ENCODE results near the gene TPM2. TPM values are rescaled to one million over a fixed set of nuclear protein-coding genes. Genes with fewer than 3 reads are reported as not detected.

The TPM2 gene
- total RNA-seq, 1 donor from 2014 or later: 515 TPM

GRCh38 chr9:35653611-35654010, 36.1 kb downstream of the TPM2 start:
- H3K36me3 Mint-ChIP-seq (ENCODE audit: unreplicated experiment): no peaks in the 10 kb centered on the region
- no peaks in the 10 kb centered on the region for H3K9me3 Mint-ChIP-seq (ENCODE audit: unreplicated experiment)
- DNase-seq (ENCODE audit: extremely low spot score, unreplicated experiment): no peak
- TF ChIP-seq CTCF (IDR thresholded peaks at IDR 0.05): no peak
- H3K4me1 Mint-ChIP-seq (ENCODE audit: unreplicated experiment): peaks cover 11% of the 10 kb centered on the region
- H3K27me3 Mint-ChIP-seq (ENCODE audit: unreplicated experiment): no peaks in the 10 kb centered on the region
- H3K4me3 Mint-ChIP-seq (ENCODE audit: unreplicated experiment): no peak overlapping the region
- no peak overlapping the region for H3K27ac Mint-ChIP-seq (ENCODE audit: unreplicated experiment)

GRCh38 chr9:35652829-35653209, 36.9 kb downstream of the TPM2 start:
- no peak overlapping the region for H3K4me3 Mint-ChIP-seq (ENCODE audit: unreplicated experiment)
- H3K36me3 Mint-ChIP-seq (ENCODE audit: unreplicated experiment): no peaks in the 10 kb centered on the region
- peaks cover 11% of the 10 kb centered on the region for H3K4me1 Mint-ChIP-seq (ENCODE audit: unreplicated experiment)
- no peak for TF ChIP-seq CTCF (IDR thresholded peaks at IDR 0.05)
- no peak for DNase-seq (ENCODE audit: extremely low spot score, unreplicated experiment)
- H3K27me3 Mint-ChIP-seq (ENCODE audit: unreplicated experiment): no peaks in the 10 kb centered on the region
- no peaks in the 10 kb centered on the region for H3K9me3 Mint-ChIP-seq (ENCODE audit: unreplicated experiment)
- no peak overlapping the region for H3K27ac Mint-ChIP-seq (ENCODE audit: unreplicated experiment)

GRCh38 chr9:35651956-35652828, 37.5 kb downstream of the TPM2 start:
- no peaks in the 10 kb centered on the region for H3K9me3 Mint-ChIP-seq (ENCODE audit: unreplicated experiment)
- H3K36me3 Mint-ChIP-seq (ENCODE audit: unreplicated experiment): no peaks in the 10 kb centered on the region
- H3K4me1 Mint-ChIP-seq (ENCODE audit: unreplicated experiment): peaks cover 13% of the 10 kb centered on the region
- no peak for TF ChIP-seq CTCF (IDR thresholded peaks at IDR 0.05)
- no peak overlapping the region for H3K4me3 Mint-ChIP-seq (ENCODE audit: unreplicated experiment)
- no peak overlapping the region for H3K27ac Mint-ChIP-seq (ENCODE audit: unreplicated experiment)
- no peak for DNase-seq (ENCODE audit: extremely low spot score, unreplicated experiment)
- no peaks in the 10 kb centered on the region for H3K27me3 Mint-ChIP-seq (ENCODE audit: unreplicated experiment)

GRCh38 chr9:35650341-35651158, 39.2 kb downstream of the TPM2 start, which contains the start of gene SIT1:
Gene SIT1, minus strand, starts transcription at chr9:35650931. Its CDS starts 78 bp downstream, at chr9:35650853.
- Mint-ChIP-seq H3K4me3 (ENCODE audit: unreplicated experiment) (no peak within 1 kb of the TSS), H3K27me3 (ENCODE audit: unreplicated experiment) (no peaks in the 10 kb centered on the region), H3K4me1 (ENCODE audit: unreplicated experiment) (peaks cover 9% of the 10 kb centered on the region), H3K27ac (ENCODE audit: unreplicated experiment) (no peak within 1 kb of the TSS), H3K9me3 (ENCODE audit: unreplicated experiment) (no peaks in the 10 kb centered on the region), H3K36me3 (ENCODE audit: unreplicated experiment) (no peaks in the 10 kb centered on the region)
- DNase-seq (ENCODE audit: extremely low spot score, unreplicated experiment): no peak
- TF ChIP-seq CTCF (IDR thresholded peaks at IDR 0.05): no peak

Measured in osteocyte (in vitro differentiated cells).